ENCODE measurements around the gene NTNG2. TPM values are rescaled to one million over a fixed set of nuclear protein-coding genes. Genes with fewer than 3 reads are reported as not detected.

Gene NTNG2
- total RNA-seq, 4 donors from 2014 or later, result 0.44 to 1.2 (median 0.75) TPM

GRCh38 chr9:132160802-132161742, 786 bp upstream of the NTNG2 start:
- WGBS, 2 donors, result 9 to 31% methylated on average over 5 to 20 of the region's 50 CpGs

GRCh38 chr9:132162764-132163456, 1.1 kb downstream of the NTNG2 start:
- Histone ChIP-seq H3K4me3 (replicated peaks in 1 of 3) (peak overlapping the region in 1 of 3 donors; percentile 32), H3K36me3 (no peaks in the 10 kb centered on the region), H3K27me3 (peaks cover 28% of the 10 kb centered on the region), H3K27ac (no peak overlapping the region), H3K9me3 (no peaks in the 10 kb centered on the region), H3K4me1 (peaks cover 12 to 33% of the 10 kb centered on the region in 2 donors)
- WGBS, 2 donors, result 3% methylated on average over 28 to 32 of the region's 74 CpGs
- intact Hi-C loops (cut with DNase I), result no loop called here
- no peak for DNase-seq
- no peak for TF ChIP-seq POLR2A (IDR thresholded peaks at IDR 0.05)
- no peak for TF ChIP-seq CTCF (IDR thresholded peaks at IDR 0.05)

More at GRCh38 chr9:132160802-132161742, 786 bp upstream of the NTNG2 start:
- Histone ChIP-seq H3K27ac (no peak overlapping the region), H3K4me1 (peaks cover 12 to 33% of the 10 kb centered on the region in 2 donors), H3K27me3 (peaks cover 18% of the 10 kb centered on the region), H3K4me3 (replicated peaks in 1 of 3) (peak overlapping the region in 1 of 3 donors; percentile 32), H3K36me3 (no peaks in the 10 kb centered on the region), H3K9me3 (no peaks in the 10 kb centered on the region)
- DNase-seq, result peak; percentile 15 to 20
- TF ChIP-seq CTCF (IDR thresholded peaks at IDR 0.05), result no peak
- TF ChIP-seq POLR2A (IDR thresholded peaks at IDR 0.05), result no peak
- intact Hi-C loops (cut with DNase I), result no loop called here

- Histone ChIP-seq H3K36me3 (no peaks in the 10 kb centered on the region), H3K4me3 (replicated peaks in 1 of 3) (peak overlapping the region in 1 of 3 donors; percentile 32), H3K4me1 (peaks cover 12 to 33% of the 10 kb centered on the region in 2 donors), H3K9me3 (no peaks in the 10 kb centered on the region), H3K27ac (no peak overlapping the region), H3K27me3 (peaks cover 28% of the 10 kb centered on the region)
- TF ChIP-seq POLR2A (IDR thresholded peaks at IDR 0.05), result no peak
- no peak for TF ChIP-seq CTCF (IDR thresholded peaks at IDR 0.05)
- intact Hi-C loops (cut with DNase I), result no loop called here
- 4% methylated on average over 5 to 10 of the region's 29 CpGs for WGBS, 2 donors
- peak; percentile 22 to 24 for DNase-seq
Observed at GRCh38 chr9:132163457-132163875, 1.6 kb downstream of the NTNG2 start.

GRCh38 chr9:132163876-132164603, 2.2 kb downstream of the NTNG2 start:
- WGBS, 2 donors, result 12 to 14% methylated on average over 32 to 44 of the region's 45 CpGs
- peaks cover 12 to 33% of the 10 kb centered on the region in 2 donors for H3K4me1 ChIP-seq
- peaks cover 28% of the 10 kb centered on the region for H3K27me3 ChIP-seq
- intact Hi-C loops (cut with DNase I), result no loop called here
- no peak for TF ChIP-seq POLR2A (IDR thresholded peaks at IDR 0.05)
- no peak for TF ChIP-seq CTCF (IDR thresholded peaks at IDR 0.05)
- no peaks in the 10 kb centered on the region for H3K9me3 ChIP-seq
- no peak overlapping the region for H3K27ac ChIP-seq
- DNase-seq, result no peak
- H3K36me3 ChIP-seq, result no peaks in the 10 kb centered on the region
- H3K4me3 ChIP-seq (replicated peaks in 1 of 3), result no peak overlapping the region
